ENCODE data around the gene RPL28.

RPL28 gene

DNA sequence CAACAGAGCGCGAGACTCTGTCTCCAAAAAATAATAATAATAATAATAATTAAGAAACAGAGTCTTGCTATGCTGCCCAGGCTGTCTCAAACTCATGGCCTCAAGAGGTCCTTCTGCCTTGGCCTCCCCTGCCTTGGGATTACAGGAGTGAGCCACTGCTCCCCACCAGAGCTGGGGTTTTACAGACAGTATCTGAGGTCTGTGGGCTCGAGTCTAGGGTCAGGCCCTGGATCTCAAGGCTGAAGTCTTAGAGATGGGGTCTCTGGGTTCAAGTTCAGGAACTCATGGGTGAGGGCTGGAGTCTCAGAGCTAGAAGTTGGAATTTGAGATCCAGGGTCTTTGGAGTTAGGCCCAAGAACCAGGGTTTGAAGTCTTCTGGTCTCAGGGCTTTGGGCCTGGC lies 18.9 kb upstream of the RPL28 start:
- H3K79me2 ChIP-seq (ENCODE audit: insufficient read depth, low read length): no peaks in the 10 kb centered on the region
- H3K27ac ChIP-seq (ENCODE audit: low read length): no peak overlapping the region
- no peaks in the 10 kb centered on the region for H3K4me1 ChIP-seq (ENCODE audit: insufficient read depth, low read length)
- H3K4me3 ChIP-seq (ENCODE audit: low read depth in 1 of 2, low read length in 2 of 2): no peak overlapping the region
- H2AFZ ChIP-seq (ENCODE audit: low read depth, low read length): no peak overlapping the region
- H4K20me1 ChIP-seq (ENCODE audit: insufficient read depth, low read length): no peaks in the 10 kb centered on the region
- ATAC-seq (ENCODE audit: insufficient read depth, low read depth) (no peak), DNase-seq (no peak)
- no peaks in the 10 kb centered on the region for H3K36me3 ChIP-seq (ENCODE audit: insufficient read depth, low read length)
- no peak overlapping the region for H3K4me2 ChIP-seq (ENCODE audit: insufficient read depth, low read length)
- no peaks in the 10 kb centered on the region for H3K9me3 ChIP-seq (ENCODE audit: insufficient read depth, low read length, severe bottlenecking)
- no peaks in the 10 kb centered on the region for H3K27me3 ChIP-seq (ENCODE audit: insufficient read depth, low read length, poor library complexity)
- no peak overlapping the region for H3K9ac ChIP-seq (ENCODE audit: low read depth, low read length)
- no peak for TF ChIP-seq EZH2 (IDR thresholded peaks at IDR 0.05; ENCODE audit: borderline replicate concordance, low read depth, low read length, severe bottlenecking)
- no peak for TF ChIP-seq CTCF (IDR thresholded peaks at IDR 0.05; ENCODE audit: borderline replicate concordance, extremely low read depth, low read length, poor library complexity, severe bottlenecking)

DNA sequence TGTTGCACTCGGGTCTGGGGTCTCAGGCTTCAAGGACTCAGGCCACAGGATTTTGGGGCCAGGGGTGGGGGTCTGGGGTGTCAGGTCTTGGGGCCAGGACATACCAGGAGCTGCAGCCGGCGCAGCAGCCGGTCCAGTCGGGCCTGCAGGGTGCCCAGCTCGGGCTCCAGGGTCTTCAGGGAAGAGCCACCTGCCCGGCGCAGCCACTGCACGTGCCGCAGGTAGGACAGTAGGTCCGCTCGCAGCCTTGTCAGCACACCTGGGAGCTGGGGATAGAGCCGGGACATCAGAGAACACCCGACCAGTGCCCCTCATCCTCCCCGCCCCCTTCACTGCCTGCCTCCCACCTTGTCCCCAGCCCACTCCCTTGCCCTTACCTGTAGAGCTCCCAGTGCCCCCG lies 17.6 kb upstream of the RPL28 start:
- no peaks in the 10 kb centered on the region for H3K4me1 ChIP-seq (ENCODE audit: insufficient read depth, low read length)
- H3K4me2 ChIP-seq (ENCODE audit: insufficient read depth, low read length): no peak overlapping the region
- H2AFZ ChIP-seq (ENCODE audit: low read depth, low read length): no peak overlapping the region
- H4K20me1 ChIP-seq (ENCODE audit: insufficient read depth, low read length): no peaks in the 10 kb centered on the region
- H3K79me2 ChIP-seq (ENCODE audit: insufficient read depth, low read length): no peaks in the 10 kb centered on the region
- DNase-seq (no peak), ATAC-seq (ENCODE audit: insufficient read depth, low read depth) (no peak)
- no peak for TF ChIP-seq CTCF (IDR thresholded peaks at IDR 0.05; ENCODE audit: borderline replicate concordance, extremely low read depth, low read length, poor library complexity, severe bottlenecking)
- no peak for TF ChIP-seq EZH2 (IDR thresholded peaks at IDR 0.05; ENCODE audit: borderline replicate concordance, low read depth, low read length, severe bottlenecking)
- H3K36me3 ChIP-seq (ENCODE audit: insufficient read depth, low read length): no peaks in the 10 kb centered on the region
- no peak overlapping the region for H3K9ac ChIP-seq (ENCODE audit: low read depth, low read length)
- no peaks in the 10 kb centered on the region for H3K9me3 ChIP-seq (ENCODE audit: insufficient read depth, low read length, severe bottlenecking)
- H3K27ac ChIP-seq (ENCODE audit: low read length): no peak overlapping the region
- H3K4me3 ChIP-seq (ENCODE audit: low read depth in 1 of 2, low read length in 2 of 2): no peak overlapping the region
- H3K27me3 ChIP-seq (ENCODE audit: insufficient read depth, low read length, poor library complexity): no peaks in the 10 kb centered on the region

DNA sequence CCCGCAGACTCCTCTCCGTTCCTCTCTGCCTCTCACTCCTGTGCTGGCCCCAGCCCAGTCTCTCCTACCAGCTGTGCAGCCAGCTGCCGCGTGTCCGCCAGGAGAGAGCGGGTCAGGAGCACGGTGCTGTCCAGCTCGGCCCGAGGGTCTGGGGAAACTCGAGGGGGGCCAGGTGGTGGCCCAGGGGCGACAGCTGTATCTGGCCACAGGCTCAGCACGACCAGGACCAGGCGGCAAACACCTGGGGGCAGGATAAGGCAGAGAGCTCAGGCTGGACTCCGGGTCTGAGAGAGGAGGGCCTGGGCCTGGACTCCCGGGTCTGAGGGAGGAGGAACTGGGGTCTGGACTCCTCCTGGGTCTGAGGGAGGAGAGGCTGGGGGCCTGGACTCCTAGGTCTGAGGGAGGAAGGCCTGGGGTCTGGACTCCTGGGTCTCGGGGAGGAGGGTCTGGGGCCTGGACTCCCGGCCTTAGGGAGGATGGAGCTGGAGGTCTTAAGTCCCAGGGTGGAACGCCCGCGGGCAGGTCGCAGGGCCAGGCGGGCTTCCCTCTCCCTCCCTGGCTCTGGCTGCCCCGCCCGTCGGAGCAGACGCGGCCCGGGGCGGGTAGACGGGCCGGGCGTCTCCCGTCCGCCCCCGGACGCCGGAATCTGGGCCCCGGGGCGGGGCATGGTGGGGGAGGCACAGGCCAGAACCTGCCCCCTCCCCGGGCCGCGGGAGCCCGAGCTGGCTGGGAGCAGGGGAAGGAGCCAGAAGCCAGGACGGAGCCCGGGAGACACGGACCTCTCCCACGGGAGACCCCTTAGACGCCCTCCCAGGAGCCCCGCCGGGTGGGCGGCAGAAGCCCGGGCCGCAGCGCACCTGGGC lies 16.8 kb upstream of the RPL28 start:
- no peaks in the 10 kb centered on the region for H3K79me2 ChIP-seq (ENCODE audit: insufficient read depth, low read length)
- 0 out of 2 replicates have a peak, but pooled peaks cover under 1% of the 10 kb centered on the region for H4K20me1 ChIP-seq (ENCODE audit: insufficient read depth, low read length)
- H3K4me2 ChIP-seq (ENCODE audit: insufficient read depth, low read length): no peak overlapping the region
- no peaks in the 10 kb centered on the region for H3K9me3 ChIP-seq (ENCODE audit: insufficient read depth, low read length, severe bottlenecking)
- DNase-seq (no peak), ATAC-seq (ENCODE audit: insufficient read depth, low read depth) (no peak)
- no peak overlapping the region for H2AFZ ChIP-seq (ENCODE audit: low read depth, low read length)
- H3K4me1 ChIP-seq (ENCODE audit: insufficient read depth, low read length): no peaks in the 10 kb centered on the region
- no peak overlapping the region for H3K27ac ChIP-seq (ENCODE audit: low read length)
- no peaks in the 10 kb centered on the region for H3K27me3 ChIP-seq (ENCODE audit: insufficient read depth, low read length, poor library complexity)
- no peak overlapping the region for H3K9ac ChIP-seq (ENCODE audit: low read depth, low read length)
- no peak for TF ChIP-seq EZH2 (IDR thresholded peaks at IDR 0.05; ENCODE audit: borderline replicate concordance, low read depth, low read length, severe bottlenecking)
- TF ChIP-seq CTCF (IDR thresholded peaks at IDR 0.05; ENCODE audit: borderline replicate concordance, extremely low read depth, low read length, poor library complexity, severe bottlenecking): no peak
- H3K4me3 ChIP-seq (ENCODE audit: low read depth in 1 of 2, low read length in 2 of 2): no peak overlapping the region
- no peaks in the 10 kb centered on the region for H3K36me3 ChIP-seq (ENCODE audit: insufficient read depth, low read length)
